OCI-LY3 (cell line): ENCODE measurements around the gene SRPX.

Experiments used
- H2AFZ ChIP-seq: fragments of 200-600, 300-600 bp; shearing (Covaris generic); 2 replicates; pipeline ENCODE4 v1.6.0; 2014; ENCODE audit warnings: antibody characterized with exemption, low read depth, low read length
- H3K27ac ChIP-seq: fragments of 200-600, 300-600 bp; sonication (generic); 2 replicates; pipeline ENCODE4 v1.5.1; 2014; ENCODE audit warnings: mild to moderate bottlenecking, low read length, moderate library complexity, mixed read lengths
- H3K27me3 ChIP-seq: fragments of 200-600, 300-600 bp; sonication (generic); 2 replicates; pipeline ENCODE4 v1.6.1; 2014; ENCODE audit warnings: low read depth, low read length, mixed read lengths
- H3K36me3 ChIP-seq: fragments of 200-600, 300-600 bp; sonication (generic); replicated peaks from 2 replicates; pipeline ENCODE3; 2014; ENCODE audit warnings: low read depth, low read length, mixed read lengths
- H3K4me1 ChIP-seq: fragments of 300-600, 200-600 bp; sonication (generic); 2 replicates; pipeline ENCODE4 v1.6.1; 2014; ENCODE audit warnings: low read length, mixed read lengths
- H3K4me2 ChIP-seq: fragments of 200-600, 300-600 bp; sonication (generic); 2 replicates; pipeline ENCODE4 v1.6.1; 2014; ENCODE audit warnings: low read length, mixed read lengths
- H3K4me3 ChIP-seq: fragments of 300-600, 200-600 bp; sonication (generic); 2 replicates; pipeline ENCODE4 v1.5.1; 2014; ENCODE audit warnings: antibody characterized with exemption, mild to moderate bottlenecking, low read length, moderate library complexity
- H3K79me2 ChIP-seq: fragments of 300-600, 200-600 bp; shearing (Covaris generic); 2 replicates; pipeline ENCODE4 v1.6.1; 2014; ENCODE audit warnings: mild to moderate bottlenecking, low read length, mixed read lengths
- H3K9ac ChIP-seq: fragments of 300-600, 200-600 bp; shearing (Covaris generic); 2 replicates; pipeline ENCODE4 v1.6.0; 2014; ENCODE audit warnings: mild to moderate bottlenecking, low read length, moderate library complexity
- H3K9me3 ChIP-seq: fragments of 200-600, 300-600 bp; shearing (Covaris generic); 2 replicates; pipeline ENCODE4 v1.6.1; 2014; ENCODE audit warnings: low read length, mixed read lengths; ENCODE audit not compliant: insufficient read depth
- H4K20me1 ChIP-seq: fragments of 200-600, 300-600 bp; sonication (generic); 2 replicates; pipeline ENCODE4 v1.6.1; 2016; ENCODE audit warnings: low read length, mixed read lengths; ENCODE audit not compliant: insufficient read depth
- EZH2phosphoT487 ChIP-seq: fragments of 200-600 bp; shearing (Covaris generic); IDR thresholded peaks from 2 replicates; pipeline ENCODE4 v1.6.1; 2018; ENCODE audit warnings: antibody characterized with exemption, mixed run types, low read depth
- TF ChIP-seq, protein P1 (sequence below): fragments of 200-600, 300-600 bp; sonication (generic); IDR thresholded peaks from 2 replicates; pipeline ENCODE4 v1.5.1; 2014; ENCODE audit warnings: antibody characterized with exemption, low read length, low read depth

SRPX gene

DNA sequence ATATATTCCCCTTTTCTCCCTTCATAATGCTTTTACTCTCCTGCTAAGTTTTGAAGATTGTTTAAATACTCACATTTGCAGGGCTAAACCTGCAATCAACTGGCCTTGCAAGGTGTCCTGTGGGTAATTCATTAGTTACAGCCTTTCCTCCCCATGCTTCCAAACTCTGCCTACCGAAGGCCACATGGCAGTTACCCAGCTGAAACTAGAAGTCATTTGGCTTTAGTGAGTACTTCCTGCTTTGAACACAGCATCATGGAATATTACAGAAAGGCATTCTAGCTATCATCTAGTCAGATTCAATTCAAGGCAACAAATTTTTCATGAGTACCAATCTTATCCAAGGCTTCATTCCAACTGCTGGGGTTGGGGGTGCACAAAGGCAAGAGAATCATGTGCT, 55.6 kb downstream of the SRPX start:
- no peak overlapping the region for H3K4me3 ChIP-seq
- H2AFZ ChIP-seq = no peak overlapping the region
- H3K4me2 ChIP-seq = no peak overlapping the region
- no peak overlapping the region for H3K27ac ChIP-seq
- no peaks in the 10 kb centered on the region for H3K27me3 ChIP-seq
- no peaks in the 10 kb centered on the region for H3K9me3 ChIP-seq
- no peaks in the 10 kb centered on the region for H3K4me1 ChIP-seq
- TF ChIP-seq EZH2phosphoT487 = no peak
- TF ChIP-seq, protein P1, sequence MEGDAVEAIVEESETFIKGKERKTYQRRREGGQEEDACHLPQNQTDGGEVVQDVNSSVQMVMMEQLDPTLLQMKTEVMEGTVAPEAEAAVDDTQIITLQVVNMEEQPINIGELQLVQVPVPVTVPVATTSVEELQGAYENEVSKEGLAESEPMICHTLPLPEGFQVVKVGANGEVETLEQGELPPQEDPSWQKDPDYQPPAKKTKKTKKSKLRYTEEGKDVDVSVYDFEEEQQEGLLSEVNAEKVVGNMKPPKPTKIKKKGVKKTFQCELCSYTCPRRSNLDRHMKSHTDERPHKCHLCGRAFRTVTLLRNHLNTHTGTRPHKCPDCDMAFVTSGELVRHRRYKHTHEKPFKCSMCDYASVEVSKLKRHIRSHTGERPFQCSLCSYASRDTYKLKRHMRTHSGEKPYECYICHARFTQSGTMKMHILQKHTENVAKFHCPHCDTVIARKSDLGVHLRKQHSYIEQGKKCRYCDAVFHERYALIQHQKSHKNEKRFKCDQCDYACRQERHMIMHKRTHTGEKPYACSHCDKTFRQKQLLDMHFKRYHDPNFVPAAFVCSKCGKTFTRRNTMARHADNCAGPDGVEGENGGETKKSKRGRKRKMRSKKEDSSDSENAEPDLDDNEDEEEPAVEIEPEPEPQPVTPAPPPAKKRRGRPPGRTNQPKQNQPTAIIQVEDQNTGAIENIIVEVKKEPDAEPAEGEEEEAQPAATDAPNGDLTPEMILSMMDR = no peak
- H4K20me1 ChIP-seq = no peaks in the 10 kb centered on the region
- H3K79me2 ChIP-seq = no peaks in the 10 kb centered on the region
- H3K36me3 ChIP-seq = no peaks in the 10 kb centered on the region
- no peak overlapping the region for H3K9ac ChIP-seq

DNA sequence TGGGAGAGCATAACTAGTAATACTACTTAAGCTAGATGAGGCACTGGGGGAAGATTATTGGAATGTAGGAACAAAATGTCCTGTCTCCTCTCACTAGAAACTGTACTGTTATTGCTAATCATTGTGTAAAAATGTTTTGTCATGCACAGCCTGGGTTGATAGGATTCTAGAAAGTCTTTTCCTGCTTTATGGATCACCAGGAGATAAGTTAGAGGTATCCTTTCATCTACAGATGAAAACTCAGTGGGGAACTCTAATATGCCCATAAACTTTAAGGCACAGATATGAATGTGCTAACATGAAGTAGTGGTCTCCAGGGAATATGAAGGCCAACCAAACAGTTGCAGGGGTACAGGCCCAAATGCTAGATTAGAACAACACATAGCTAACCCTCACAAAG, 57.5 kb downstream of the SRPX start:
- H2AFZ ChIP-seq = no peak overlapping the region
- no peaks in the 10 kb centered on the region for H3K27me3 ChIP-seq
- no peaks in the 10 kb centered on the region for H3K4me1 ChIP-seq
- no peak overlapping the region for H3K27ac ChIP-seq
- no peak overlapping the region for H3K4me2 ChIP-seq
- TF ChIP-seq, protein P1 = no peak
- TF ChIP-seq EZH2phosphoT487 = no peak
- no peaks in the 10 kb centered on the region for H3K36me3 ChIP-seq
- H3K9me3 ChIP-seq = no peaks in the 10 kb centered on the region
- H4K20me1 ChIP-seq = no peaks in the 10 kb centered on the region
- no peaks in the 10 kb centered on the region for H3K79me2 ChIP-seq
- H3K9ac ChIP-seq = no peak overlapping the region
- H3K4me3 ChIP-seq = no peak overlapping the region

DNA sequence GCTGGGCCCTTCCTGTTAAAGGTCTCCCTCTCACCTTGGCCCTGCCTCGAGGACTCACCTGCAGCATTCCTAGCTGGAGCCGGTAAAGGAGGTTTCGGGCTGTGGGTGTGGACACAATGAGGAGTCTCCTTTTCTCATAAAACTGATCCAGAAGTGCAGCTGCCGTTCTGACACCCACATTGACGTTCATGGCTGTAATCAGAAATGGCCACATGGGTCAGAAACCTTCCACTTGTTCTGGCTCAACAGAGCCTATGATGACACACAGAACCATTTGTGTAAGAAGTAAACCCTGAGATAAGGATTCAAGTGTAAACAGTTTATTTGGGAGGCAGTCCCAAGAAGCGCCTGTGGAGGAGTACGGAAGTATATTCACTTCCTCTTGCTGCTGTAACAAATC, 63.8 kb downstream of the SRPX start:
- no peak for TF ChIP-seq EZH2phosphoT487
- TF ChIP-seq, protein P1 = no peak
- H3K4me1 ChIP-seq = no peaks in the 10 kb centered on the region
- H3K9ac ChIP-seq = no peak overlapping the region
- no peak overlapping the region for H3K27ac ChIP-seq
- H2AFZ ChIP-seq = no peak overlapping the region
- H3K79me2 ChIP-seq = no peaks in the 10 kb centered on the region
- no peaks in the 10 kb centered on the region for H3K27me3 ChIP-seq
- H3K9me3 ChIP-seq = no peaks in the 10 kb centered on the region
- H3K4me3 ChIP-seq = no peak overlapping the region
- H3K36me3 ChIP-seq = no peaks in the 10 kb centered on the region
- no peak overlapping the region for H3K4me2 ChIP-seq
- H4K20me1 ChIP-seq = no peaks in the 10 kb centered on the region

DNA sequence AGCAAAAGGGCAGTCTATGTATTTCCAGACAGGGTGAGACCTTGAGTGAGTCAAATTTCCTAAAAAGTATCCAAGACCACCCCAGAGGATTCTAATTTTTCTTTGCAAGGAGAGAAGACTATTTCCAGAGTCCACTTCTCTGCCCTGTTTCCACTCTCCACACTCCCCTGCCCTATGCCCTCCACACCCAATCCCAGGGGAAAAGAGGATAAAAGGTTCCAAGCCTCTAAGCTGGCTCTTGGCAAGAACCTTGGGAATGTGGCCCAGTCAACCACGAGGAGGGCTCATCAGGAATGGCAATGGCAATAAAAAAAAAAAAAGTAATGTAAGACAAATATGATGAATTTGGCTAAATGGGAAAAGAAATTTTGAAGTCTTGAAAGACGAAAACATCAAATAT, 65.9 kb downstream of the SRPX start:
- H3K4me1 ChIP-seq = no peaks in the 10 kb centered on the region
- H3K27ac ChIP-seq = no peak overlapping the region
- no peaks in the 10 kb centered on the region for H3K9me3 ChIP-seq
- H3K4me2 ChIP-seq = no peak overlapping the region
- no peak overlapping the region for H3K9ac ChIP-seq
- H2AFZ ChIP-seq = no peak overlapping the region
- no peaks in the 10 kb centered on the region for H3K79me2 ChIP-seq
- TF ChIP-seq, protein P1 = no peak
- no peak for TF ChIP-seq EZH2phosphoT487
- no peaks in the 10 kb centered on the region for H3K36me3 ChIP-seq
- H3K27me3 ChIP-seq = no peaks in the 10 kb centered on the region
- H3K4me3 ChIP-seq = no peak overlapping the region
- no peaks in the 10 kb centered on the region for H4K20me1 ChIP-seq
